Breast epithelium (tissue), 3 donors: ENCODE results near the gene CHRM5.

Experiments used
- POLR2A ChIP-seq: fragments of 450-650 bp; IDR thresholded peaks from one replicate; pipeline ENCODE4 v1.6.1; 2016; ENCODE audit warnings: antibody characterized with exemption, mild to moderate bottlenecking, moderate library complexity
- POLR2AphosphoS5 ChIP-seq, 3 donors: sonication (generic); formaldehyde crosslinking; IDR thresholded peaks; one replicate each; pipeline ENCODE4 v1.6.1; 2017; ENCODE audit warnings: antibody characterized with exemption in 3 of 3
- TF ChIP-seq, protein P1 (sequence below), 3 donors: fragments of 450-650 bp; IDR thresholded peaks; one replicate each; pipeline ENCODE4 v1.5.1; 2016 to 2017; ENCODE audit warnings: antibody characterized with exemption in 3 of 3, mild to moderate bottlenecking in 3 of 3, moderate library complexity in 3 of 3

DNA sequence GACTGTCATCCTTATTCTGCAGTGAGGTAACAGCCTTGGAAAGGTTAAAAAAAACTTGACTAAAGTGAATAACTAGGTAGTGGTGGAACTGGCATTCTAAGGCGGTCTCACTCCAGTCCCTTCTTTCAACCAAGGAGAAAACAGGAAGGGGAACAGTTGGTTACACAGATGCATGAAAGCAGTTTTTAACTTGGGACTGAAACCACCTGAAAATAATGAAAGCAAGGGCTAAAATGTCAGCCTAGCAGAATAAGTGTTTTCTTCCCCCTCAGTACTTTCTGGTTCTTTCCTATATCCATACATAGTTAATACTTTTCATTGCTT is 71.5 kb downstream of the CHRM5 start:
- TF ChIP-seq, protein P1, sequence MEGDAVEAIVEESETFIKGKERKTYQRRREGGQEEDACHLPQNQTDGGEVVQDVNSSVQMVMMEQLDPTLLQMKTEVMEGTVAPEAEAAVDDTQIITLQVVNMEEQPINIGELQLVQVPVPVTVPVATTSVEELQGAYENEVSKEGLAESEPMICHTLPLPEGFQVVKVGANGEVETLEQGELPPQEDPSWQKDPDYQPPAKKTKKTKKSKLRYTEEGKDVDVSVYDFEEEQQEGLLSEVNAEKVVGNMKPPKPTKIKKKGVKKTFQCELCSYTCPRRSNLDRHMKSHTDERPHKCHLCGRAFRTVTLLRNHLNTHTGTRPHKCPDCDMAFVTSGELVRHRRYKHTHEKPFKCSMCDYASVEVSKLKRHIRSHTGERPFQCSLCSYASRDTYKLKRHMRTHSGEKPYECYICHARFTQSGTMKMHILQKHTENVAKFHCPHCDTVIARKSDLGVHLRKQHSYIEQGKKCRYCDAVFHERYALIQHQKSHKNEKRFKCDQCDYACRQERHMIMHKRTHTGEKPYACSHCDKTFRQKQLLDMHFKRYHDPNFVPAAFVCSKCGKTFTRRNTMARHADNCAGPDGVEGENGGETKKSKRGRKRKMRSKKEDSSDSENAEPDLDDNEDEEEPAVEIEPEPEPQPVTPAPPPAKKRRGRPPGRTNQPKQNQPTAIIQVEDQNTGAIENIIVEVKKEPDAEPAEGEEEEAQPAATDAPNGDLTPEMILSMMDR (IDR thresholded peaks at IDR 0.05) = no peak
- TF ChIP-seq POLR2A = no peak
- no peak for TF ChIP-seq POLR2AphosphoS5 (IDR thresholded peaks at IDR 0.05)
